ENCODE measurements around the gene BPIFB3.
"Not testable (repeated sequence)": the region's sequence is repeated elsewhere in the genome, so short reads cannot be mapped to it uniquely, and the experiment has no call there.

BPIFB3 gene

GRCh38 chr20:33103556-33103955 lies 49.9 kb downstream of the BPIFB3 start:
- in situ Hi-C loops (cut with HindIII; ENCODE audit: low sequenced_read_pairs) = no loop called here
- DNase-seq (ENCODE audit: low read depth) = no peak
- no peak for TF ChIP-seq CTCF (IDR thresholded peaks at IDR 0.05; ENCODE audit: low read depth, low read length, missing control alignments)
- no peak overlapping the region for H3K4me3 ChIP-seq (ENCODE audit: low read depth, low read length)

GRCh38 chr20:33104336-33104735 lies 50.6 kb downstream of the BPIFB3 start:
- no peak for DNase-seq (ENCODE audit: low read depth)
- no peak overlapping the region for H3K4me3 ChIP-seq (ENCODE audit: low read depth, low read length)
- in situ Hi-C loops (cut with HindIII; ENCODE audit: low sequenced_read_pairs) = no loop called here
- TF ChIP-seq CTCF (IDR thresholded peaks at IDR 0.05; ENCODE audit: low read depth, low read length, missing control alignments) = no peak

GRCh38 chr20:33105316-33105924 lies 51.7 kb downstream of the BPIFB3 start:
- in situ Hi-C loops (cut with HindIII; ENCODE audit: low sequenced_read_pairs) = no loop called here
- no peak for TF ChIP-seq CTCF (IDR thresholded peaks at IDR 0.05; ENCODE audit: low read depth, low read length, missing control alignments)
- H3K4me3 ChIP-seq (ENCODE audit: low read depth, low read length) = no peak overlapping the region
- DNase-seq (ENCODE audit: low read depth) = no peak

- DNase-seq (ENCODE audit: low read depth); in situ Hi-C loops (cut with HindIII; ENCODE audit: low sequenced_read_pairs); H3K4me3 ChIP-seq (ENCODE audit: low read depth, low read length): not testable (repeated sequence)
These were observed 52.4 kb downstream of the BPIFB3 start for GRCh38 chr20:33106058-33106620.

GRCh38 chr20:33108661-33109060 lies 55.0 kb downstream of the BPIFB3 start:
- no peak for TF ChIP-seq CTCF (IDR thresholded peaks at IDR 0.05; ENCODE audit: low read depth, low read length, missing control alignments)
- no peak overlapping the region for H3K4me3 ChIP-seq (ENCODE audit: low read depth, low read length)
- DNase-seq (ENCODE audit: low read depth) = no peak
- in situ Hi-C loops (cut with HindIII; ENCODE audit: low sequenced_read_pairs) = no loop called here

- no peak overlapping the region for H3K4me3 ChIP-seq (ENCODE audit: low read depth, low read length)
- in situ Hi-C loops (cut with HindIII; ENCODE audit: low sequenced_read_pairs) = no loop called here
- no peak for TF ChIP-seq CTCF (IDR thresholded peaks at IDR 0.05; ENCODE audit: low read depth, low read length, missing control alignments)
- no peak for DNase-seq (ENCODE audit: low read depth)
These were observed 56.6 kb downstream of the BPIFB3 start for GRCh38 chr20:33110147-33110825.

- TF ChIP-seq CTCF (IDR thresholded peaks at IDR 0.05; ENCODE audit: low read depth, low read length, missing control alignments) = no peak
- no peak for DNase-seq (ENCODE audit: low read depth)
- no peak overlapping the region for H3K4me3 ChIP-seq (ENCODE audit: low read depth, low read length)
- in situ Hi-C loops (cut with HindIII; ENCODE audit: low sequenced_read_pairs) = no loop called here
These were observed 57.6 kb downstream of the BPIFB3 start for GRCh38 chr20:33111306-33111705.
